ENCODE data around the gene ITGB2. TPM values are rescaled to one million over a fixed set of nuclear protein-coding genes. Genes with fewer than 3 reads are reported as not detected.
A peak's percentile ranks its signal among the peaks of the same experiment; 100 is the strongest.

ITGB2 gene
- total RNA-seq, 1 donor from 2014 or later = 35.1 TPM

GRCh38 chr21:44933918-44934260 lies 13.2 kb upstream of the ITGB2 start:
- intact Hi-C loops (cut with DNase I) = loop anchor here (10.0 kb wide), 1 partner anchor 129 kb away; the partner anchor contains the start of gene UBE2G2
- no peaks in the 10 kb centered on the region for H3K36me3 ChIP-seq
- H3K27me3 ChIP-seq = peaks cover 14% of the 10 kb centered on the region

GRCh38 chr21:44933199-44933917 lies 12.7 kb upstream of the ITGB2 start:
- TF ChIP-seq POLR2A (IDR thresholded peaks at IDR 0.05) = no peak
- no peak for TF ChIP-seq CTCF (IDR thresholded peaks at IDR 0.05)
- TF ChIP-seq POLR2AphosphoS5 (IDR thresholded peaks at IDR 0.05; ENCODE audit: insufficient read depth in 1 of 2, low read depth in 1 of 2) = no peak
- H3K27ac ChIP-seq = no peak overlapping the region
- H3K4me1 ChIP-seq = peaks cover 25% of the 10 kb centered on the region
- no peaks in the 10 kb centered on the region for H3K9me3 ChIP-seq
- DNase-seq (ENCODE audit: extremely low spot score in 2 of 2) = no peak
- no peaks in the 10 kb centered on the region for H3K36me3 ChIP-seq
- peaks cover 14% of the 10 kb centered on the region for H3K27me3 ChIP-seq
- peak overlapping the region; percentile 42 for H3K4me3 ChIP-seq
- intact Hi-C loops (cut with DNase I) = loop anchor here (10.0 kb wide), 1 partner anchor 129 kb away; the partner anchor contains the start of gene UBE2G2

More at GRCh38 chr21:44933918-44934260, 13.2 kb upstream of the ITGB2 start:
- no peak for DNase-seq (ENCODE audit: extremely low spot score in 2 of 2)
- TF ChIP-seq CTCF (IDR thresholded peaks at IDR 0.05) (no peak), POLR2AphosphoS5 (IDR thresholded peaks at IDR 0.05; ENCODE audit: insufficient read depth in 1 of 2, low read depth in 1 of 2) (no peak), POLR2A (IDR thresholded peaks at IDR 0.05) (no peak)
- no peak overlapping the region for H3K27ac ChIP-seq
- no peaks in the 10 kb centered on the region for H3K9me3 ChIP-seq
- H3K4me3 ChIP-seq = no peak overlapping the region
- peaks cover 28% of the 10 kb centered on the region for H3K4me1 ChIP-seq

DNA sequence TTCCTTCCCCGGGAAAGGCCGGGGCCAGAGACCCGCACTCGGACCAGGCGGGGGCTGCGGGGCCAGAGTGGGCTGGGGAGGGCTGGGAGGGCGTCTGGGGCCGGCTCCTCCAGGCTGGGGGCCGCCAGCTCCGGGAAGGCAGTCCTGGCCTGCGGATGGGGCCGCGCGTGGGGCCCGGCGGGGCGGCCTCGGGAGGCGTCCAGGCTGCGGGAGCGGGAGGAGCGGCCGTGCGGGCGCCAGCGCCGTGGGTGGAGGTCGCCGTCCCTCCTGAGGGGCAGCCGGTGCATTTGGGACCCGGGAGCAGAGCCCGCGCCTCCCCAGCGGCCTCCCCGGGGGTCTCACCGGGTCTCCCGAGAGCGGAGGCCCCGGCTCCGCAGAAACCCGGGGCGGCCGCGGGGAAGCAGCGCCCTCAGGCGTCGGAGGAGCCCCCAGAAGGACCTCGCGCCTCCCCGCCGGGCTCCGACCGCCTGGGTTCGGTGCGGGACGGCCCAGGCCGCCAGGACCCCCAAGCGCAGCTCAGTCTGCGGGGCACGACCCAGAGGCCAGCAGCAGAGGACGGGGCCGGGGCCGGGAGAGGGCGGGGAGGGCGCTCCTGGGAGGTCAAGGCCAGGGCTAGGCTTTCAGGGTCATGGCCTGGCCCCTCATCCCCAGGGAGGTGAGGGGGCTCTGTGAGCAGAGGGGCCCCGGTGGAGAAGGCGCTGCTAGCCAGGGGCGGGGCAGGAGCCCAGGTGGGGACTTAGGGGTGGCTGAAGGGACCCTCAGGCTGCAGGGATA lies 11.9 kb upstream of the ITGB2 start:
- intact Hi-C loops (cut with DNase I) = loop anchor here (10.0 kb wide), 1 partner anchor 128 kb away; the partner anchor contains the start of gene UBE2G2
- no peak for TF ChIP-seq POLR2A (IDR thresholded peaks at IDR 0.05)
- peak; percentile 18 to 45 (median 23) for TF ChIP-seq CTCF (IDR thresholded peaks at IDR 0.05)
- Histone ChIP-seq H3K27ac (peak overlapping the region; percentile 39), H3K4me3 (peak overlapping the region; percentile 42), H3K4me1 (peaks cover 29% of the 10 kb centered on the region), H3K36me3 (no peaks in the 10 kb centered on the region), H3K9me3 (no peaks in the 10 kb centered on the region), H3K27me3 (peaks cover 14% of the 10 kb centered on the region)
- no peak for DNase-seq (ENCODE audit: extremely low spot score in 2 of 2)

DNA sequence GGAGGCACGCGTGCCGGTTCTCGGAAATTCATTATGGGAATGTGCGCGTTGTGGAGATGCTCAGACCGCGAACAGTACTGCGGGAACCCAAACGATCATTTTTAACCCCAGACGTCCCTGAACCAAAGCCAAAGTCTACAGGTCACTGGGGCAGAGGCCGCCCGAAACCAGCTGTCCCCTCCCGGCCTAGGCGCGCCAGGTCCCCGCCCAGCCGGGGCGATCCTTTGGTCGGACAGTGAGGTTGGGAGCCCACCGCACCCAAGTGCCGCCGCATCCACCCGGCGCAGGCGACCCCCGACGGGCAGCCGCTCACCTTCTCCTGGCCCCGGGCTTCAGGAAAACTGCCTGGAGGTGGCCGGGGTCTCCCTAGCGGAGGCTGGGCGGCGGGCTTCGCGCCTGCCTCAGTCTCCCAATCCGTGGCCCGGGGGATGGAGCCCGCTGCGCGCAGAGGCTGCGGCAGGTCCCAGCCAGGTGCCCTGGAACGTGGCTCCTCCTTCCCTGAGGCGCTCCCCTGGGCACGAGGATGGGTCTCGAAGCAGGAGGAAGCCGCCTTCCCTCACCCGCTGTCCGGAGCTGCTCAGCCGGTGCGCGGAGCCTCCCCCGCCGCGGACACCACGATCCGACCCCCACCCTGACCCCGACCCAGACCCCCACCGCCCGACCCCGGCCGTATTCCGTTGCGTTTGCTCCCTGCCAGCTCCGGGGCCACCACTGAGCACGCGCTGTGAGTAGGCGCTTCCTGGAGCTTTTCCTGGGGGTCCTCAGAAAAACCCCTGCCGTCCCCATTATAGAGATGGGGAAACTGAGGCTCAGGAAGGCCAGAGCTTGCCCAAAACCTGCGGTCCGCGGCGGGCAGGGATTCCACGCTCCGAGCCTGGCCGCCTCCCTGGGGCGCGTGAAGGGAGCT lies 11.1 kb upstream of the ITGB2 start:
- peak overlapping the region; percentile 39 for H3K27ac ChIP-seq
- intact Hi-C loops (cut with DNase I) = loop anchor here (10.0 kb wide), 1 partner anchor 127 kb away; the partner anchor contains the start of gene UBE2G2
- DNase-seq (ENCODE audit: extremely low spot score in 2 of 2) = no peak
- no peaks in the 10 kb centered on the region for H3K9me3 ChIP-seq
- no peak for TF ChIP-seq CTCF (IDR thresholded peaks at IDR 0.05)
- TF ChIP-seq POLR2A (IDR thresholded peaks at IDR 0.05) = no peak
- no peak for TF ChIP-seq POLR2AphosphoS5 (IDR thresholded peaks at IDR 0.05; ENCODE audit: insufficient read depth in 1 of 2, low read depth in 1 of 2)
- peaks cover 14% of the 10 kb centered on the region for H3K27me3 ChIP-seq
- peak overlapping the region; percentile 42 for H3K4me3 ChIP-seq
- peaks cover 34% of the 10 kb centered on the region for H3K4me1 ChIP-seq
- H3K36me3 ChIP-seq = no peaks in the 10 kb centered on the region
